Retinal pigment epithelial cell (primary cell): Measurements from ENCODE around the gene VSIG10L2.

Experiments
- DNase-seq: peaks from one replicate; pipeline ENCODE4 v3.0.0-alpha.2; 2010; ENCODE audit warnings: low read depth
- H3K4me3 ChIP-seq: 2 replicates; pipeline ENCODE4 v1.5.1; 2011; ENCODE audit warnings: mild to moderate bottlenecking, low read length, control low read depth, moderate library complexity
- TF ChIP-seq, protein P1 (sequence below): conservative IDR thresholded peaks from 2 replicates; pipeline ENCODE4 v1.5.1; 2011; ENCODE audit warnings: low read depth, low read length, control low read depth, inconsistent platforms

The VSIG10L2 gene

DNA sequence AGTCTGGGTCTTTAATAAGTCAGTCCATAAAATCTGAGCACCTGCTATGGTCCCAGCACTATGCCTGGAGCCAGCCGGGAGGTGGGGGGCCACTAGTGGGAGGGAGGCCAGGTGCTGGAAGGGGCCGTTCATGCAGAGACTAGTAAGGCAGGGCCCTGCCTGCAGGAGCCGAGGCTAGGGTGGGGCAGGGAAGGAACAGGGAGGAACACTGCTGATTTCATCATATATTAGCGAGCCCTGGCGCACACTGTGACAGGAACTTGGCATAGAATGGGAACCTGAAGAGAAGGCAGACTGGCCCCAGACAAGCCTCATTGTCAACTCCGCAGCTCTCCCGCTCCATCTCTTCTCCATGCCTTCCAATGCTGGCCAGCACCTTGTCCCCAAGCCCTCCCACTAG lies 7.1 kb downstream of the VSIG10L2 start:
- no peak overlapping the region for H3K4me3 ChIP-seq
- TF ChIP-seq, protein P1, sequence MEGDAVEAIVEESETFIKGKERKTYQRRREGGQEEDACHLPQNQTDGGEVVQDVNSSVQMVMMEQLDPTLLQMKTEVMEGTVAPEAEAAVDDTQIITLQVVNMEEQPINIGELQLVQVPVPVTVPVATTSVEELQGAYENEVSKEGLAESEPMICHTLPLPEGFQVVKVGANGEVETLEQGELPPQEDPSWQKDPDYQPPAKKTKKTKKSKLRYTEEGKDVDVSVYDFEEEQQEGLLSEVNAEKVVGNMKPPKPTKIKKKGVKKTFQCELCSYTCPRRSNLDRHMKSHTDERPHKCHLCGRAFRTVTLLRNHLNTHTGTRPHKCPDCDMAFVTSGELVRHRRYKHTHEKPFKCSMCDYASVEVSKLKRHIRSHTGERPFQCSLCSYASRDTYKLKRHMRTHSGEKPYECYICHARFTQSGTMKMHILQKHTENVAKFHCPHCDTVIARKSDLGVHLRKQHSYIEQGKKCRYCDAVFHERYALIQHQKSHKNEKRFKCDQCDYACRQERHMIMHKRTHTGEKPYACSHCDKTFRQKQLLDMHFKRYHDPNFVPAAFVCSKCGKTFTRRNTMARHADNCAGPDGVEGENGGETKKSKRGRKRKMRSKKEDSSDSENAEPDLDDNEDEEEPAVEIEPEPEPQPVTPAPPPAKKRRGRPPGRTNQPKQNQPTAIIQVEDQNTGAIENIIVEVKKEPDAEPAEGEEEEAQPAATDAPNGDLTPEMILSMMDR: no peak

DNA sequence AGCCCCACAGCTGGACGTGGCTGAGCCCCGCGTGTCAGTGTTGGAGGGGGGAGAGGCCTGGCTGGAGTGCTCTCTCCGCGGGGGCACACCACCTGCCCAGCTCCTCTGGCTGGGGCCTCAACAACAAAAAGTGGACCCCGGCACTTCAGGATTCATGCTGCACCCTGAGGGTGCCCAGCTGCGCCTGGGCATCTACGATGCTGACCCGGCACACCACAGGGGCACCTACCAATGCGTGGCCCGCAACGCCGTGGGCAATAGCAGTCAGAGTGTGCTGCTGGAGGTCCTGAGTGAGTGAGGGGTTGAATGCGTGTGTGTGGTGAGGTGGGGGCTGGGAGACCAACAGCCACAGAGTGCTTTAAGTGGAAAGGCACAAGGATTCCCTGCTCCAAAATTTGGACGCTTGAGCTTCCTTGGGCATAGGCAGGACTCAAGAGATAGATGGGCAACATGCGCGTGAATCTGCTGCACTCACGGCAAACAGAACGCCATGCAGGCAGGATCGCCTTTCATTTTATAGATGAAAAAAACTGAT lies 7.6 kb downstream of the VSIG10L2 start:
- no peak for DNase-seq
- no peak overlapping the region for H3K4me3 ChIP-seq

More for the DNA sequence above, 7.1 kb downstream of the VSIG10L2 start:
- no peak for DNase-seq

DNA sequence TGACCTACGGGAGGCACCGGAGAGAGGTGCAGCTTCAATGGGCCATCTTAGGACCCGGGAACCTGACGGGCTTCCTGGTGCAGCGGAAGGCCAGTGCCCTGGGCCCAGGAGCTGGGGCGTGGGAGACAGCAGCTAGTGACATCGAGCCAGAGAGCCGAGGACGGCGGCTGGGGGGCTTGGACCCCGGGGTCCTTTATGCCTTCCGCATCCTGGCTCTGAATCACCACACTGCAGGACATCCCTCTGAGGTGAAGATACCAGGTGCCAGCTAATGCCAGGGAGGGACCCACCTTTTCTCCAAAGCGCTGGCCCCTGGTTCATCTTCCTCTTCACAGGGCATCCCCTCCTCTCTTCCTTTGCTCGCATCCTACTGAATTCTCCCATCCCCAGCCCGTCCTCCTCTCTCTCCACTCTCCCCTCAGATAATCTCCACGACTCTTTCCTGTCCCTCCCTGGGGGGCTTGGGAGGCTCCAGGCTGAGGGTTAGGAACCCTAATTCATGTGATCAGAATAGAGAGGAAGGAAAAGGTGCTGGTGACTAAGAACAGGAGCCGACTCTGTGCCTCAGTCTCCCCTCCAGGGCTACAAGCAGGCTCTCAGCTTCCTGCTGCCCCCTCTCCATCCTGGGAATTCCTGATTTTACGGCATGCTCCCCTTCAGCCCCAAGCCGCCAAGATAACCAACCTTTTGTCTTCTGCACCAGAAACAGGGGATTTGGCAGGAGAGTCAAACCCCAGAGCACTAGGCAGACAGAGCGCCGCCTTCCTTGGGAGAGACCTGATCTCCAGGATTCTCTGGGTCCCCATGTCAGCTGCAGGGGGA lies 8.5 kb downstream of the VSIG10L2 start:
- DNase-seq: no peak
- TF ChIP-seq, protein P1: no peak
- H3K4me3 ChIP-seq: no peak overlapping the region

More for the DNA sequence above, 7.6 kb downstream of the VSIG10L2 start:
- TF ChIP-seq, protein P1: no peak

DNA sequence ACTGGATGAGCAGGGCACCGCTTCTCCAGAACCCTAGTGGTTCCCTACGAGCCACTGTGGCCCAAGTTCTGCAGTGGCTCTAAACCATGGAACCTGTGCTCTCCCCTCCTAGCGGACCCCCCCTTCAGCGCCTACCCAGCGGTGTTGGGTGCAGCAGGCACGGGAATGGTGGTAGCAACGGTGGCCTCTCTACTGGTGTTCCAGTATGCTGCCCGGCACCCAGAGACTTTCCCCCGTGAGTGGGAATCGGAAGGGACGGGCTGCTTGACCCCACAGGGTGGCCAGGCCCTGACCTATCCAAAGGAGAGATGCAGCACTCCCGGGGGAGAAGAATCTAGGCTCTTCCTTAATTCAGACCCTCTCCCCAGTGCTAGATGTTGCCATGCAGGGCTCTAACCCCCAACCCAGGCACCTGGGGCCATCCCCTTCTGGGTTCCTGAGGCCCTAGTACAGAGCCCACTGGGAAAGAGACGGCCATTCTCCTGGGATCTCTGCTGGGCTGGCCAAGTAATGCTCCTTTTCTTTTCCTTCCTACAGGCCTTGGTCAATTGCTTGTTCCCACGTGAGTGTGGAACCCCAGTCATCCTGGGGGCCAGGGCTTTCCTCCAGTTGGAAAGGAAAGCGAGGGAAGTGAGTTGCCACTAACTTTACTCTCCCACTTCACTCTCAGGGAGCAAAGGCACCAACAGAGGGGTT lies 9.2 kb downstream of the VSIG10L2 start:
- no peak for DNase-seq
- no peak overlapping the region for H3K4me3 ChIP-seq
- TF ChIP-seq, protein P1: no peak

DNA sequence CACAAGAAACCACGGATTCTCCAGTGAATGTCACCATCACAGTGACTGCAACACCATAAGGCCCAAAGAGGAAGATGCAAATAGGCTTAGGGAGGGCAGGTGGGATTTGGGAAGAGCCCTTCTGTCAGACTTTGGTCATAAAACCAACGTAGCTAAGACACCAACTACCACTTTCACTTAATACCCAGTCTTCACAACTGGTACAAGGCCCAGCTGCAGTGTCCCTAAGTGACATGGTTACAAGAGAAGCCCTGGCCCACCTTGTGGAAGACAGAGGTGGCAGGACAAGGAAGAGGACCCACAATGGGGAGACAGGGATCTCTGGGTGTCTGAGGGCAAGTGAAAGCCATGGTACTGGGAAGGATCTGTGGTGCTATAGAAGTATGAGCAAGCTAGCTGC lies 10.0 kb downstream of the VSIG10L2 start:
- no peak overlapping the region for H3K4me3 ChIP-seq
- TF ChIP-seq, protein P1: no peak
- DNase-seq: no peak

DNA sequence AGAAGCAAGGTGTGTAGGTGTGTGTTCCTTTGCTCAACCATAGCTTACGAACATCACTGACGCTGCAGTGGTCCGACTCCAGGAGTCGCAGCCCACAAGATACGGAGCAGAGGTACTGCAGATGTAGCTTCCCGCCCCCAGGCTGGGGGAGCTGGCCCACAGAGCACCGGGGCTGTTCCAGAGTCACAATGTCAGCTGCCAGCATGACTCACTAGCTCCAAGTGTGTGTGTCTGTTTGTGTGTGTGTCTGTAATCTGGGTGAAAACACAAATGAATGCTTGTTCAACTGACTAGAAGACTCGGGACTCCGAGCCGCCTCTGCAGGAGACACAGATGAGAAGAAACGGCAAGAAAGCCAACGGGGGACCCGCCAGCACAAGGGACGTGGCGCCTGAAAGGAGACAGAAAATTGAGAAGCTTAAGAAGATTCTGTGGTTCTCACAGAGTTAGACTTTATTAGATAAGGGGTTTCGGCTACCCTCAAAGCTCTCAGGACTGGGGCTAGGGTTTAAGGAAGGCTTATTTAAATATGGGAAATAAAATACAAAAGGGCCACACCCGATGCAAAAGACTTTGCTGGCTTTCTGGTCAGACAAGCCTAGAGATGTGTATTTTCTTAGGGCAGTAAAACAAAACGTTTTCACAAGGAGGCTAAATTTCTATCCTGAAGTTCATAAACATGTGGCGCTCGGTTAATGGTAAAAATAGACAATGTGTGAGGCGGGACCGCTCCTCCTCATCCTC lies 10.7 kb downstream of the VSIG10L2 start:
- no peak for DNase-seq
- H3K4me3 ChIP-seq: no peak overlapping the region
- TF ChIP-seq, protein P1: no peak
